Measurements from ENCODE around the gene RXRA. TPM values are rescaled to one million over a fixed set of nuclear protein-coding genes. Genes with fewer than 3 reads are reported as not detected.

RXRA gene
- total RNA-seq, 4 donors from 2014 or later: 17.1 to 84.6 (median 24.0) TPM

DNA sequence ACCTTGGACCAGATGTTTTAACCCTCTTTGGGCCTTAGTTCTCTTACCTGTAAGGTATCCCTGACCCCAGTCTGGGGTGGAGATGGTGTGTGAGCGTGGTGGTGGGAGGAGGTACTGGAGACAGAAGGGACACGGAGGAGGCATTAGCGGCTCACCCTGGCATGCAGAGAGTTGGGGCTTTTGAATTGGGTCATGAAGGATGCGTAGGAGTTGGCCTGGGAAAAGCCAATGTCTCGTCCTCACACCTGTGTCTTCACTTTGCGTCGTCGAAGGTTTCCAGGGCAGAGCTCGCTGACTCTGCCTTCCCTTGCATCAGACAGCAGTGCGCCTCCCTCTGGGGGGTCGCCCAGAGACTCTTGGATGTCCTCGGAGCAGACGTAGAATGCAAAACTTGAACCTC lies 11.2 kb downstream of the RXRA start:
- intact Hi-C loops (cut with DNase I; ENCODE audit: low total_unique reads): loop anchor here (10.0 kb wide), 1 partner anchor 87 kb away; no protein-coding TSS in a partner anchor
- H3K4me1 ChIP-seq: peaks cover 7 to 55% of the 10 kb centered on the region in 2 donors
- no peak for TF ChIP-seq POLR2A (IDR thresholded peaks at IDR 0.05)
- TF ChIP-seq, protein P1, sequence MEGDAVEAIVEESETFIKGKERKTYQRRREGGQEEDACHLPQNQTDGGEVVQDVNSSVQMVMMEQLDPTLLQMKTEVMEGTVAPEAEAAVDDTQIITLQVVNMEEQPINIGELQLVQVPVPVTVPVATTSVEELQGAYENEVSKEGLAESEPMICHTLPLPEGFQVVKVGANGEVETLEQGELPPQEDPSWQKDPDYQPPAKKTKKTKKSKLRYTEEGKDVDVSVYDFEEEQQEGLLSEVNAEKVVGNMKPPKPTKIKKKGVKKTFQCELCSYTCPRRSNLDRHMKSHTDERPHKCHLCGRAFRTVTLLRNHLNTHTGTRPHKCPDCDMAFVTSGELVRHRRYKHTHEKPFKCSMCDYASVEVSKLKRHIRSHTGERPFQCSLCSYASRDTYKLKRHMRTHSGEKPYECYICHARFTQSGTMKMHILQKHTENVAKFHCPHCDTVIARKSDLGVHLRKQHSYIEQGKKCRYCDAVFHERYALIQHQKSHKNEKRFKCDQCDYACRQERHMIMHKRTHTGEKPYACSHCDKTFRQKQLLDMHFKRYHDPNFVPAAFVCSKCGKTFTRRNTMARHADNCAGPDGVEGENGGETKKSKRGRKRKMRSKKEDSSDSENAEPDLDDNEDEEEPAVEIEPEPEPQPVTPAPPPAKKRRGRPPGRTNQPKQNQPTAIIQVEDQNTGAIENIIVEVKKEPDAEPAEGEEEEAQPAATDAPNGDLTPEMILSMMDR (IDR thresholded peaks at IDR 0.05): no peak

DNA sequence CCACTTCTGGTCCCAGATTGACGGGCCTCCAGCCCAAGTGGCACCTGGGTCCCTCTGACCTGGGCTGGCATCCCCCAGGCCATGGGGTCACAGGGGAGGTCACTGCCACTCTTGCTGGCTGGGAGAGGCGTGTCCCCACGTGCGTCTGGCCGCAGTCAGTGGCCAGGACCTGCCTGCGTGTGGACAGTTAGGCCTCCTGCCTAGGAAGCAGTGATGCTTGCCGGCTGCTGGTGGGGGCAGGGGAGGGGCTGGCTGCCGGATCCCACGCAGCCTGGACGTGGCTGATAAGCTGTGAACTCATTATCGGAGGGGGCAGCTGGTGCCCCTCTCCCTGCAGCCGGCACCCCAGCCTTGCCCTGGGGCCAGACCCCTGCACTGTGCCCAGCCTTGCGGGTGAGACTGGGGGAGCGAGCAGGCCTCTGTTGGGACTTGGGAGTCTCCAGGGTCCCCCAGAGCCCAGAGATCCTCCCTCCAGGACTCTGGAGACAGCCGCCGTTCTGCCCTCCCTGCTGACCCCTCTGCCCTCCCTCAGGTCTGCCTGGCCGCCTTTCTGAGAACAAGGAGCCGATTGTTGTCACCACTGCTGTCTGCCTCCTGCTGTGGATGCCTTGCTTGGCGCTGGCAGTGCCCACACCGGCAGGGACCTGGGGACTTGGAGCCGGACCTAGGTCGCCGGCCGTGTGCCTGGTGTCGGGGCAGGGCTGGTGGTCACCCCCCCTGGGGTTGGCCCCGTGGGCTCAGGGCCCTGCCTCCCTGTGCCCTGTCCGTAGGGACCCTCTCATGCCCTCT lies 12.3 kb downstream of the RXRA start:
- Histone ChIP-seq H3K4me1 (peaks cover 6 to 47% of the 10 kb centered on the region in 2 donors), H3K36me3 (no peaks in the 10 kb centered on the region), H3K9me3 (no peaks in the 10 kb centered on the region), H3K4me3 (peak overlapping the region in 1 of 2 donors; percentile 14), H3K27ac (peak overlapping the region in 1 of 2 donors; percentile 43), H3K27me3 (no peaks in the 10 kb centered on the region)
- TF ChIP-seq, protein P1 (IDR thresholded peaks at IDR 0.05): no peak
- TF ChIP-seq POLR2A (IDR thresholded peaks at IDR 0.05): no peak
- DNase-seq: no peak
- intact Hi-C loops (cut with DNase I; ENCODE audit: low total_unique reads): loop anchor here (10.0 kb wide), 1 partner anchor 86 kb away; no protein-coding TSS in a partner anchor

More for the DNA sequence above, 11.2 kb downstream of the RXRA start:
- H3K4me3 ChIP-seq: no peak overlapping the region
- no peaks in the 10 kb centered on the region for H3K27me3 ChIP-seq
- H3K36me3 ChIP-seq: no peaks in the 10 kb centered on the region
- H3K27ac ChIP-seq: no peak overlapping the region
- H3K9me3 ChIP-seq: no peaks in the 10 kb centered on the region
- DNase-seq: no peak

GRCh38 chr9:134339183-134339806 lies 13.0 kb downstream of the RXRA start:
- no peak for TF ChIP-seq POLR2A (IDR thresholded peaks at IDR 0.05)
- TF ChIP-seq, protein P1 (IDR thresholded peaks at IDR 0.05): no peak
- peak in 1 of 2 donors; percentile 45 for DNase-seq
- intact Hi-C loops (cut with DNase I; ENCODE audit: low total_unique reads): loop anchor here (10.0 kb wide), 1 partner anchor 86 kb away; no protein-coding TSS in a partner anchor
- Histone ChIP-seq H3K27me3 (no peaks in the 10 kb centered on the region), H3K4me3 (peak overlapping the region in 1 of 2 donors; percentile 14), H3K36me3 (no peaks in the 10 kb centered on the region), H3K4me1 (peaks cover 8 to 49% of the 10 kb centered on the region in 2 donors), H3K9me3 (no peaks in the 10 kb centered on the region), H3K27ac (peak overlapping the region in 1 of 2 donors; percentile 43)

GRCh38 chr9:134340475-134341160 lies 14.4 kb downstream of the RXRA start:
- intact Hi-C loops (cut with DNase I; ENCODE audit: low total_unique reads): no loop called here
- Histone ChIP-seq H3K4me3 (no peak overlapping the region), H3K27me3 (no peaks in the 10 kb centered on the region), H3K36me3 (no peaks in the 10 kb centered on the region), H3K4me1 (peaks cover 10 to 56% of the 10 kb centered on the region in 2 donors), H3K9me3 (no peaks in the 10 kb centered on the region), H3K27ac (peak overlapping the region; percentile 26 to 28)
- DNase-seq: no peak
- TF ChIP-seq, protein P1 (IDR thresholded peaks at IDR 0.05): no peak
- TF ChIP-seq POLR2A (IDR thresholded peaks at IDR 0.05): no peak
